Neural crest cell (in vitro differentiated cells): ENCODE data around the gene LSAMP. TPM values are rescaled to one million over a fixed set of nuclear protein-coding genes. Genes with fewer than 3 reads are reported as not detected.

Experiments used
- DNase-seq: peaks from one replicate; pipeline ENCODE4 v3.0.0; 2021; ENCODE audit warnings: low read depth, mixed read lengths, low spot score
- H3K27ac Mint-ChIP-seq: one replicate; pipeline ENCODE4 v1.8.0; 2021; ENCODE audit warnings: mild to moderate bottlenecking, mixed read lengths; ENCODE audit not compliant: unreplicated experiment
- H3K27me3 Mint-ChIP-seq: 2 replicates; pipeline ENCODE4 v1.8.0; 2021; ENCODE audit warnings: low read depth, mild to moderate bottlenecking, mixed read lengths
- H3K36me3 Mint-ChIP-seq: 2 replicates; pipeline ENCODE4 v1.8.0; 2021; ENCODE audit warnings: low read depth, mild to moderate bottlenecking, mixed read lengths
- H3K4me1 Mint-ChIP-seq: 2 replicates; pipeline ENCODE4 v1.8.0; 2021; ENCODE audit warnings: mixed read lengths
- H3K4me3 Mint-ChIP-seq: one replicate; pipeline ENCODE4 v1.8.0; 2021; ENCODE audit warnings: mild to moderate bottlenecking, mixed read lengths
- H3K9me3 Mint-ChIP-seq: 2 replicates; pipeline ENCODE4 v1.8.0; 2021; ENCODE audit warnings: mixed read lengths
- total RNA-seq: library from RNA; stranded (reverse); gene quantifications from 2 replicates; pipeline ENCODE4 v1.2.1, GENCODE V29; 2021
- TF ChIP-seq, protein P1 (sequence below): fragments of 200-600 bp; sonication (generic); conservative IDR thresholded peaks from 2 replicates; pipeline ENCODE4 v1.5.0; 2021; ENCODE audit warnings: antibody characterized with exemption, mild to moderate bottlenecking

LSAMP gene
- total RNA-seq, 1 donor from 2014 or later = 36.7 TPM

DNA sequence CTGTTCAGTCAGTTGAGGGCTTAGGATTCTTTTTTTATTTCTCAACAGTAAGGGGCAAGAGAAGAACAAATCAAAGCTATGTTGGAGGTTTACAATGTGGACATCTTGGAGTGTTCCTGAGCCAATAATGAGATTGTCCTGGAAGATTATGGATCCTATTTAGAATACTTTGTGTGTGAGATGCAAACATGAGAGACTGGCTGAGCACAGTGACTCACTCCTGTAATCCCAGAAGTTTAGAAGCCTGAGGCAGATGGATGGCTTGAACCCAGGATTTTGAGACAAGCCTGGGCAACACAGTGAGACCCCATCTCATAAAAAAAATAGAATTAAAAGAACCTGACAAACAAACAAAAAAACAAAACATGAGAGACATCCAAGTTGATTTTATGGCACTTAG, 470.3 kb downstream of the LSAMP start:
- TF ChIP-seq, protein P1, sequence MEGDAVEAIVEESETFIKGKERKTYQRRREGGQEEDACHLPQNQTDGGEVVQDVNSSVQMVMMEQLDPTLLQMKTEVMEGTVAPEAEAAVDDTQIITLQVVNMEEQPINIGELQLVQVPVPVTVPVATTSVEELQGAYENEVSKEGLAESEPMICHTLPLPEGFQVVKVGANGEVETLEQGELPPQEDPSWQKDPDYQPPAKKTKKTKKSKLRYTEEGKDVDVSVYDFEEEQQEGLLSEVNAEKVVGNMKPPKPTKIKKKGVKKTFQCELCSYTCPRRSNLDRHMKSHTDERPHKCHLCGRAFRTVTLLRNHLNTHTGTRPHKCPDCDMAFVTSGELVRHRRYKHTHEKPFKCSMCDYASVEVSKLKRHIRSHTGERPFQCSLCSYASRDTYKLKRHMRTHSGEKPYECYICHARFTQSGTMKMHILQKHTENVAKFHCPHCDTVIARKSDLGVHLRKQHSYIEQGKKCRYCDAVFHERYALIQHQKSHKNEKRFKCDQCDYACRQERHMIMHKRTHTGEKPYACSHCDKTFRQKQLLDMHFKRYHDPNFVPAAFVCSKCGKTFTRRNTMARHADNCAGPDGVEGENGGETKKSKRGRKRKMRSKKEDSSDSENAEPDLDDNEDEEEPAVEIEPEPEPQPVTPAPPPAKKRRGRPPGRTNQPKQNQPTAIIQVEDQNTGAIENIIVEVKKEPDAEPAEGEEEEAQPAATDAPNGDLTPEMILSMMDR = no peak
- no peaks in the 10 kb centered on the region for H3K4me1 Mint-ChIP-seq
- DNase-seq = no peak
- H3K27ac Mint-ChIP-seq = no peak overlapping the region
- H3K4me3 Mint-ChIP-seq = no peak overlapping the region
- H3K27me3 Mint-ChIP-seq = no peaks in the 10 kb centered on the region
- no peaks in the 10 kb centered on the region for H3K36me3 Mint-ChIP-seq
- H3K9me3 Mint-ChIP-seq = no peaks in the 10 kb centered on the region

DNA sequence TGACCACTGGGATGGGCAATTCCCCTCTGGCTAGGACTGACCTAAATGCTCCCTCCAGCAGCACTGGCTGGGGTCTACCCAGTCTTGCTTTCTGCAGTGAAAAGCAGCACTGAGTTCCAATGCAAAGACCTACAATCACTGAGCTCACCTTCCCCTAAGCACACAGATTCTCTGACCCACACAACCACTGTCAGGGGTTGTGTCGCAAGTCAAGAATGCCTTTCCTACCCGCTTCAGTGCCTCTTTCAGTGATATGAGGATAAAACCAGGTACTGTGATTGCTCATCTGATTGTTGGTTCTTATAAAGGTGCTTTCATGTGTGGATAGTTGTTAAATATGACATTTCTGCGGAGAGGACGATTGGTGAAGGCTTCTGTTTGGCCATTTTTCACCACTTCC, 476.4 kb downstream of the LSAMP start:
- H3K4me3 Mint-ChIP-seq = no peak overlapping the region
- no peaks in the 10 kb centered on the region for H3K4me1 Mint-ChIP-seq
- peaks cover 4% of the 10 kb centered on the region for H3K9me3 Mint-ChIP-seq

DNA sequence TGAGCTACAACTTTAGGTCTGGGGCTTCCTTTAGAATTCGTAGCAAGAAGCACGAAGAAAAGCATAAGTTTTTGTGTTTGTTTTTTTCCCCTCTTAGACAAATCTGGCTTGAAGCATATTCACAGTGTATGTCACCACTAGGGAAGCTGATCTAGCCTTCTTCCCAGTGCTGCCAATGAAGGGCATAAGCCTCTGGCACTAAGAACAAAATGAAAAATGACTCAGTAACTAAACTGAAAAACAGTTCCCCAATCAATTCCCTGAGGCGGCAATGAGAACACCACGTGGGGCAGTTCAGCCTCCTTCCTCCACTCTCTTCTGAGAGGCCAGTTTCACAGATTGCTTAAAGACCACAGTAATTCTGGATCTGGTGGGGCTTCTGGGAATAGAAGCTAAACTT, 483.9 kb downstream of the LSAMP start:
- Mint-ChIP-seq H3K27me3 (no peaks in the 10 kb centered on the region), H3K27ac (no peak overlapping the region), H3K36me3 (no peaks in the 10 kb centered on the region), H3K4me1 (no peaks in the 10 kb centered on the region), H3K4me3 (no peak overlapping the region), H3K9me3 (peaks cover 1% of the 10 kb centered on the region)
- TF ChIP-seq, protein P1 = no peak
- DNase-seq = no peak

More for the DNA sequence above, 476.4 kb downstream of the LSAMP start:
- H3K27ac Mint-ChIP-seq = no peak overlapping the region
- no peak for DNase-seq
- H3K27me3 Mint-ChIP-seq = no peaks in the 10 kb centered on the region
- H3K36me3 Mint-ChIP-seq = peaks cover 3% of the 10 kb centered on the region
- TF ChIP-seq, protein P1 = no peak

DNA sequence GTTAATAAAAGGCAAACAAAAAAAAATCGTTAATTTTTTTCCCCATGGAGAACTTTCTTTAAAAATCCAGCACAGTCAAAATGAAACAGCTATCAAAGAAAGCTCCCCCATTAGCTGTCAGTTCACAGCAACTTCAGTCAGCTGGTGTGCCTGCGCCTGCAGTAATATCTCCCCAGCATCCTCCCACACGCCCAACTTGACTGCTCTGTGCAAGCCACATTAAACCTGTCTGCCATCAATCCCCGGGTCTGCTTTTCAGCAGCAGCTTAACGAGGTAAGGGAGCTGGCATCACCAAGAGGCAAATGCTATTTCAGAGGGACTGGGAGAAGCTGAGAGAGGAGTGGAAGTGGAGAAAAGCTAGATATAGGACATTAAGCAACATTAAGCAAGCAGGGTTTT, 484.5 kb downstream of the LSAMP start:
- TF ChIP-seq, protein P1 = no peak
- Mint-ChIP-seq H3K4me3 (no peak overlapping the region), H3K9me3 (peaks cover 2% of the 10 kb centered on the region), H3K27me3 (no peaks in the 10 kb centered on the region), H3K4me1 (no peaks in the 10 kb centered on the region), H3K36me3 (no peaks in the 10 kb centered on the region), H3K27ac (no peak overlapping the region)
- no peak for DNase-seq

DNA sequence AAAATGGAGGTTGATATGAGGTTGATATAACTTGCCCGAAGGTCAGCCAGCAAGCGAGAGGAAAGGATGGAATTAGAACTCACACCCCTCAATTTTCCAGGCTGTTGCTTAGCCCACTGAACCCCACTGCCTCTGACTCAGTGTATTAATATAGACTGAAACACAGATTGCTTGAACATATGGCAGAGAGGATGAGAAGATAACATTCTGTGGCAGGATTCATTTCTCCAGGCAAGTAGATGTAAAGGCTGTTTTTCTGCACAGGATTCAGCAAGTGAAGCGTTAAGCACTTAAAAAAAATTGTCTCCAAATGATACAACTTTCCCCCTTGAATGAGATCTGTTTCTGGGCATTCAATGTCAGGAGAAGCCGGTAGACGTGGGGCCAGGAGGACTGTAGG, 486.8 kb downstream of the LSAMP start:
- H3K27me3 Mint-ChIP-seq = no peaks in the 10 kb centered on the region
- peaks cover 2% of the 10 kb centered on the region for H3K9me3 Mint-ChIP-seq
- H3K4me1 Mint-ChIP-seq = no peaks in the 10 kb centered on the region
- TF ChIP-seq, protein P1 = no peak
- H3K36me3 Mint-ChIP-seq = no peaks in the 10 kb centered on the region
- no peak overlapping the region for H3K27ac Mint-ChIP-seq
- no peak overlapping the region for H3K4me3 Mint-ChIP-seq
- no peak for DNase-seq

DNA sequence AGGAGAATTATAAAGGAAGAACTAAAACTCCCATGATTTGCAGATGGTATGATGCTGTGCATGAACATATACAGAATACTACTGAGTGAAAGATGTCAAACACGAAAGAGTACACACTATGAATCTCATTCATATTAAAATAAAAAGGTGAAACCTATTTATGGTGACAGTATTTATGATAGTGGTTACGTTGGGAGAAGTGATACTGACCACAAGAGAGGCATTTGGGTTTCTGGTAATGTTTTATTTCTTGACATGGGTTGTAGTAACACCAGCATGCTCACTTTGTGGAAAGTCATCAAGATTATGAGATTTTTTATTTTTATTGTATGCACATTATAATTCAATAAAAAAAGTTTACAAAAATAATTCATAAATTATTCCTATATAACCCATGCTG, 498.0 kb downstream of the LSAMP start:
- TF ChIP-seq, protein P1 = no peak
- Mint-ChIP-seq H3K27me3 (no peaks in the 10 kb centered on the region), H3K4me3 (no peak overlapping the region), H3K36me3 (peaks cover 10% of the 10 kb centered on the region), H3K9me3 (peaks cover 15% of the 10 kb centered on the region), H3K27ac (no peak overlapping the region), H3K4me1 (no peaks in the 10 kb centered on the region)
- DNase-seq = no peak
